ENCODE measurements around the gene NACC2.

GRCh38 chr9:136003411-136004218, 91.5 kb downstream of the NACC2 start:
- TF ChIP-seq CTCF (IDR thresholded peaks at IDR 0.05) (no peak), USF2 (IDR thresholded peaks at IDR 0.05; ENCODE audit: borderline replicate concordance, low read depth, low read length) (no peak), CHD2 (IDR thresholded peaks at IDR 0.05; ENCODE audit: low read length, partially characterized antibody) (no peak), POLR2AphosphoS5 (IDR thresholded peaks at IDR 0.05; ENCODE audit: low read depth, low read length) (no peak), RFX5 (IDR thresholded peaks at IDR 0.05; ENCODE audit: low read length) (no peak)
